H1 (cell line): ENCODE data around the gene FBLN5. TPM values are rescaled to one million over a fixed set of nuclear protein-coding genes. Genes with fewer than 3 reads are reported as not detected.

Source experiments
- ASH2L ChIP-seq: fragments of 200-600, 300-600 bp; sonication (generic); IDR thresholded peaks from one replicate; pipeline ENCODE4 v1.7.1; 2017; ENCODE audit warnings: low read length
- RAD21 ChIP-seq, 2 experiments: IDR thresholded peaks in 1 of 2; conservative IDR thresholded peaks in 1 of 2; 2 replicates each; pipeline ENCODE4 v1.6.1; 2011; ENCODE audit warnings: low read depth in 2 of 2, low read length in 2 of 2, improper control_type of control experiment in 1 of 2, inconsistent platforms in 1 of 2, mild to moderate bottlenecking in 1 of 2, moderate library complexity in 1 of 2
- SUZ12 ChIP-seq: fragments of 200-600 bp; sonication (generic); IDR thresholded peaks from 2 replicates; pipeline ENCODE4 v1.6.1; 2012; ENCODE audit warnings: mild to moderate bottlenecking, inconsistent platforms, low read length, moderate library complexity, mixed read lengths
- polyA plus RNA-seq, 7 experiments: library from polyadenylated mRNA; depleted of rRNA in 3 of 7; stranded (reverse) in 5 of 7; unstranded in 2 of 7; fragments of >200 nt in 5 of 7; fragments of 200-250 nt in 2 of 7; gene quantifications; 1 replicate in 5 of 7; 2 replicates in 1 of 7; 4 replicates in 1 of 7; pipeline versions ENCODE4 v1.2.1 to v1.2.3, GENCODE V29; 2011 to 2013; ENCODE audit warnings: missing spikeins in 2 of 7, mixed read lengths in 2 of 7
- total RNA-seq: library from RNA; stranded (reverse); fragmentation: NEBNext Ultra II Directional; extraction: Animal tissue kit (Norgen Biotek cat#: 25700); gene quantifications from 2 replicates; pipeline ENCODE4 v1.2.1, GENCODE V29; 2021

The FBLN5 gene
- total and polyA plus RNA-seq, 2 of the 8 experiments (the other 6 are each of a cell fraction or from before 2014, with no cell fraction given): 0.88 to 3.5 TPM

- TF ChIP-seq RAD21 (IDR thresholded peaks at IDR 0.05 in 1 of 2, conservative IDR thresholded peaks at IDR 0.05 in 1 of 2; ENCODE audit: low read depth in 2 of 2, low read length in 2 of 2): no peak
- TF ChIP-seq ASH2L: no peak
- TF ChIP-seq SUZ12: no peak
These were observed 60.5 kb downstream of the FBLN5 start (continued) for GRCh38 chr14:91886961-91887360.
